Suprapubic skin (tissue), 4 donors: Measurements from ENCODE around the gene CCDC87. TPM values are rescaled to one million over a fixed set of nuclear protein-coding genes. Genes with fewer than 3 reads are reported as not detected.

ENCODE experiments used
- DNase-seq, 2 donors: peaks; one replicate each; pipeline ENCODE4 v3.0.0-alpha.2; 2019; ENCODE audit warnings: low spot score in 2 of 2
- H3K27ac ChIP-seq: fragments of 200-600 bp; sonication (generic); one replicate; pipeline ENCODE4 v1.5.1; 2019
- H3K27me3 ChIP-seq: fragments of 200-600 bp; sonication (generic); one replicate; pipeline ENCODE4 v1.5.1; 2019
- H3K36me3 ChIP-seq: fragments of 200-600 bp; sonication (generic); one replicate; pipeline ENCODE4 v1.5.1; 2019
- H3K4me1 ChIP-seq: fragments of 200-600 bp; sonication (generic); one replicate; pipeline ENCODE4 v1.5.1; 2019
- H3K4me3 ChIP-seq: fragments of 200-600 bp; sonication (generic); one replicate; pipeline ENCODE4 v1.5.1; 2019; ENCODE audit warnings: mild to moderate bottlenecking
- H3K9me3 ChIP-seq: fragments of 200-600 bp; sonication (generic); one replicate; pipeline ENCODE4 v1.5.1; 2019
- EP300 ChIP-seq: sonication (generic); formaldehyde crosslinking; IDR thresholded peaks from one replicate; pipeline ENCODE4 v1.6.1; 2017; ENCODE audit warnings: antibody characterized with exemption
- POLR2A ChIP-seq, 2 donors: fragments of 450-650 bp; IDR thresholded peaks; one replicate each; pipeline ENCODE4 v1.6.1; 2017; ENCODE audit warnings: antibody characterized with exemption in 2 of 2, mild to moderate bottlenecking in 2 of 2, moderate library complexity in 2 of 2
- POLR2AphosphoS5 ChIP-seq, 3 donors: sonication (generic); formaldehyde crosslinking; IDR thresholded peaks; one replicate each; pipeline ENCODE4 v1.6.1; 2017; ENCODE audit warnings: antibody characterized with exemption in 3 of 3
- WGBS: methylation state at CpG from one replicate; pipeline ENCODE4 v1.1.5; 2018; 5-methylcytosine and 5-hydroxymethylcytosine counted together
- total RNA-seq, 4 donors: library from RNA; depleted of rRNA; stranded (reverse); fragments of >200 nt; gene quantifications; one replicate each; pipeline ENCODE4 v1.1.0, GENCODE V29; 2016
- TF ChIP-seq, protein P1 (sequence below), 2 donors: fragments of 200-600 bp in 1 of 2; fragments of 450-650 bp in 1 of 2; sonication (generic) in 1 of 2; IDR thresholded peaks; one replicate each; pipeline ENCODE4 v1.5.1; 2016 to 2019; ENCODE audit warnings: antibody characterized with exemption in 2 of 2, mild to moderate bottlenecking in 1 of 2, moderate library complexity in 1 of 2

CCDC87 gene
- total RNA-seq, 4 donors from 2014 or later = 0.30 to 0.55 TPM; not detected in 2

DNA sequence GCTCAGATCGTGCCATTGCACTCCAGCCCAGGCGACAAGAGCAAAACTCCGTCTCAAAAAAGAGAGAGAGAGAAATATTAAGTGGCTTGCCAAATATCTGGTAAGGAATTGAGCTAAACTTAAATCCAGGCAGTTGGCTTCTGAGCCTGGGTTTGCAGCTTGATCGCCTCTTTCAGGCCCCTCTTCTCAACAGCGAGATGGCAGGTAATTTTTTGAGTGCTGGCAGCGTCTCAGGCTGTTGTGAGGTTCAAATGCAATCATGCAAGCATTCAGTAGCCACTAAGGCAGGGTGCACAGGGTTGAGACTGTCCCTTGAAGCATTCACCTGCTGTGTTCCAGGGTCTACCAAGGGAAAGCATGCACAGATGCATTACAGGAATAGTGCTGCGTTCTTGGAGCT, 23.8 kb downstream of the CCDC87 start:
- H3K4me3 ChIP-seq = no peak overlapping the region
- TF ChIP-seq, protein P1, sequence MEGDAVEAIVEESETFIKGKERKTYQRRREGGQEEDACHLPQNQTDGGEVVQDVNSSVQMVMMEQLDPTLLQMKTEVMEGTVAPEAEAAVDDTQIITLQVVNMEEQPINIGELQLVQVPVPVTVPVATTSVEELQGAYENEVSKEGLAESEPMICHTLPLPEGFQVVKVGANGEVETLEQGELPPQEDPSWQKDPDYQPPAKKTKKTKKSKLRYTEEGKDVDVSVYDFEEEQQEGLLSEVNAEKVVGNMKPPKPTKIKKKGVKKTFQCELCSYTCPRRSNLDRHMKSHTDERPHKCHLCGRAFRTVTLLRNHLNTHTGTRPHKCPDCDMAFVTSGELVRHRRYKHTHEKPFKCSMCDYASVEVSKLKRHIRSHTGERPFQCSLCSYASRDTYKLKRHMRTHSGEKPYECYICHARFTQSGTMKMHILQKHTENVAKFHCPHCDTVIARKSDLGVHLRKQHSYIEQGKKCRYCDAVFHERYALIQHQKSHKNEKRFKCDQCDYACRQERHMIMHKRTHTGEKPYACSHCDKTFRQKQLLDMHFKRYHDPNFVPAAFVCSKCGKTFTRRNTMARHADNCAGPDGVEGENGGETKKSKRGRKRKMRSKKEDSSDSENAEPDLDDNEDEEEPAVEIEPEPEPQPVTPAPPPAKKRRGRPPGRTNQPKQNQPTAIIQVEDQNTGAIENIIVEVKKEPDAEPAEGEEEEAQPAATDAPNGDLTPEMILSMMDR (IDR thresholded peaks at IDR 0.05) = no peak
- TF ChIP-seq POLR2A (IDR thresholded peaks at IDR 0.05) (no peak), EP300 (no peak)
- WGBS = 82% methylated on average over 7 of the region's 7 CpGs

DNA sequence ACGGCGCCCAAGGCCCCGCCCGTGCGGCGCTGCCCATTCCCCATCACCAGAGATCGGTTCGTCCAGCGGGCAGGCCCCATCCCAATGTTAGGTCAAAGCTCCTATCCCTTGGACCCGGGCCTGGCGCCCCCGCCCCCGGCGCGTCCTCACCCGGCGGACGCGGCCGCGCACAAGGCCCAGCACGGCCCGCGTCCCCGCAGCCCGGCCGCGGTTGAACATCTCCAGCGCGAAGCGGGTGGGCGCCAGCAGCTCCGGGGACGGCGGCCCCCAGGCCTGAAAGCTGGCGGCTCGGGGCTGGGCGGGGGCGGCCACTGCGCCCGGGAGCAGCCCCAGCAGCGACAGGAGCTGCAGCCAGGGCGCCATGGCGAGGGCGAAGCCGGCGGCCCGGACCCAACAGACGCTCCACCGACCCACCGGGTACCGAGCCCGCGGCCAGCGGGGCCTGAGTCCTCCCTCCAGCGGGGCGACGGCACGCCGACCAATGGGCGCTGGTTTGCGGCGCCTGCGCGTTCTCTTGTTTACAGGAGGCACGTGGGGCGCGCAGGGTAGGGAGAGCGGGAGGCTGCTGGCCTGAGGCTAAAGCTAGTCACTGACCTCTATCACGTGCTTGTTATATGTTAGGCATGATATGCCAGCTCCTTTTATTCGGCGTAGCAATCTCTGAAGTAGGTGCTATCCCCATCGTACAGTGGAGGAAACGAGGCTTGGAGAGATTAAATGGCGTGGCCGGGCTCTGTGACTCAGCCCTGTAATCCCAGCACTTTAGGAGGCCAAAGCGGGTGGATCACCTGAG, 24.5 kb downstream of the CCDC87 start, which contains the start of gene CTSF:
TSS of gene CTSF (minus strand) at position 483 of the 793 bp plus-strand sequence. CDS start at position 363, 120 bp downstream.
- peak within 1 kb of the TSS; percentile 85 for H3K4me3 ChIP-seq
- peaks cover 29% of the 10 kb centered on the region for H3K36me3 ChIP-seq
- peak; percentile 91 to 94 for DNase-seq
- TF ChIP-seq EP300 (no peak), POLR2A (IDR thresholded peaks at IDR 0.05) (no peak), POLR2AphosphoS5 (IDR thresholded peaks at IDR 0.05) (no peak)
- TF ChIP-seq, protein P1 (IDR thresholded peaks at IDR 0.05) = no peak
- WGBS = 1% methylated on average over 36 of the region's 77 CpGs
- no peaks in the 10 kb centered on the region for H3K9me3 ChIP-seq
- peak within 1 kb of the TSS; percentile 26 for H3K27ac ChIP-seq
- H3K4me1 ChIP-seq = peaks cover 20% of the 10 kb centered on the region
- H3K27me3 ChIP-seq = no peaks in the 10 kb centered on the region

More for the DNA sequence above, 23.8 kb downstream of the CCDC87 start:
- Histone ChIP-seq H3K27ac (no peak overlapping the region), H3K4me1 (peaks cover 20% of the 10 kb centered on the region), H3K9me3 (no peaks in the 10 kb centered on the region), H3K27me3 (no peaks in the 10 kb centered on the region), H3K36me3 (peaks cover 22% of the 10 kb centered on the region)
- DNase-seq = no peak

DNA sequence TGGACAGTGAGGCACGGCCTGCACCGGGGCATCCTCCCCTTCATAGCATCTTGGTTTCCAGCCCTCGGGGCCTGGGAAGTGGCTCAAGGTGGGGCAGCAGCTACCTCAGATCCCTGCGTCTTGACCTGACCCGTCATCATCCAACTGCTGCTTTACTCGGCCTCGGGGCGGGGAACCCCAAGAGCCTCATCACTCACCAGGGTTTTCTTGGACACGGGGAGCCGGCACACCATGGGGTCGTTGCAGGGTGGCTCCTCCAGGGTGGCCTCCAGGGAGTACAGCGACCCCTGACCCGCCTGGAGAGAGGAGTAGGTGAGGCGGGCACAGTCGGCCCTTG, 25.1 kb downstream of the CCDC87 start:
- no peaks in the 10 kb centered on the region for H3K9me3 ChIP-seq
- TF ChIP-seq EP300 (no peak), POLR2A (IDR thresholded peaks at IDR 0.05) (no peak), POLR2AphosphoS5 (IDR thresholded peaks at IDR 0.05) (no peak)
- TF ChIP-seq, protein P1 (IDR thresholded peaks at IDR 0.05) = no peak
- H3K4me1 ChIP-seq = peaks cover 20% of the 10 kb centered on the region
- peak overlapping the region; percentile 26 for H3K27ac ChIP-seq
- DNase-seq = no peak
- H3K27me3 ChIP-seq = no peaks in the 10 kb centered on the region
- peaks cover 29% of the 10 kb centered on the region for H3K36me3 ChIP-seq
- peak overlapping the region; percentile 85 for H3K4me3 ChIP-seq
- 52% methylated on average over 4 of the region's 15 CpGs for WGBS

DNA sequence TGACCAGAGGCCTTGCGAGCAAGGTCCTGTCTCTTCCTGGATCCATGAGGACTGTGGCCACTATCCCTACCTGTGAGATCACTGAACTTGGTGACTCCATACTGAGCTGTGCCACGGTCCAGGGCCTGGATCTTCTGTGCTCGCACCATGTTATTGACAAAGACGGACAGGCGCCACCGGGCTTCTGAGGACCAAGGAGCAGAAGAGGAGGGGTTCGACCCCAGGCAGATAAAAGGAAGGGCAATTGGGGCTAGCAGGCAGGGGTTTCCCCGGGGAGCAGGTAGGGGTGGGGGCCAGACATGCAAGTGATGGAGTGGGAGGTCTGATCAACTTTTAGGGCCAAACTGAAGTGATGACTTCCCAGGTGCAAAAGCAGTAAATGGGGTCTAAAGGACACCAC, 26.6 kb downstream of the CCDC87 start:
- H3K27ac ChIP-seq = no peak overlapping the region
- WGBS = 90% methylated on average over 2 of the region's 8 CpGs
- H3K36me3 ChIP-seq = peaks cover 29% of the 10 kb centered on the region
- no peak for TF ChIP-seq EP300
- TF ChIP-seq, protein P1 (IDR thresholded peaks at IDR 0.05) = no peak
- no peak for TF ChIP-seq POLR2A (IDR thresholded peaks at IDR 0.05)
- no peak for TF ChIP-seq POLR2AphosphoS5 (IDR thresholded peaks at IDR 0.05)
- no peak overlapping the region for H3K4me3 ChIP-seq
- no peaks in the 10 kb centered on the region for H3K27me3 ChIP-seq
- no peak for DNase-seq
- peaks cover 20% of the 10 kb centered on the region for H3K4me1 ChIP-seq
- H3K9me3 ChIP-seq = no peaks in the 10 kb centered on the region

DNA sequence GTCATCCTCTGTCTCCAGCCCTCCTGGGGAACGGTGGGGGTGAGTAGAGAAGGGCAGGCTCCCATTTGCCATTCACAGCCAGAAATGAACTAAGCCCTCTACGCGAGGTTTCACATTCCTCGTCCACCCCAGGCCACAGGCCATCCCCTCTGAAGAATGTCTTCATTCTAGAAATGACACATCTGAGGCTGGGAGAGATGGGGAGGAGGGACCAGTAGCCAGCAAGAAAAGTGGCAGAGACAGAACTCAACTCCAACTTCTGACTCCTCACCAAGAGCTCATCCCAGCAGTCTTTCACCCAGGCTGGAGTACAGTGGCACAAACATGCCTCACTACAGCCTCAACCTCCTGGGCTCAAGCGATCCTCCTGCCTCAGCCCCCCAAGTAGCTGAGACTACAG, 27.9 kb downstream of the CCDC87 start:
- no peak overlapping the region for H3K4me3 ChIP-seq
- no peak overlapping the region for H3K27ac ChIP-seq
- peaks cover 20% of the 10 kb centered on the region for H3K4me1 ChIP-seq
- peaks cover 29% of the 10 kb centered on the region for H3K36me3 ChIP-seq
- no peaks in the 10 kb centered on the region for H3K27me3 ChIP-seq
- H3K9me3 ChIP-seq = no peaks in the 10 kb centered on the region
- TF ChIP-seq, protein P1 (IDR thresholded peaks at IDR 0.05) = no peak
- 85% methylated on average over 5 of the region's 5 CpGs for WGBS
- no peak for DNase-seq
